HEK293 (cell line): Measurements from ENCODE around the gene PLAC1.
A peak's percentile ranks its signal among the peaks of the same experiment; 100 is the strongest.

Experiments
- CTCF ChIA-PET: fragments of 350-600 bp; formaldehyde crosslinking; extraction: SDS; loops from one replicate; lab custom pipeline; 2021; ENCODE audit warnings: antibody characterized with exemption; lab: Yijun Ruan, JAX
- POLR2A ChIA-PET: fragments of 300-600 bp; formaldehyde crosslinking; extraction: SDS; loops from one replicate; lab custom pipeline; 2020; ENCODE audit warnings: antibody characterized with exemption, inconsistent platforms; lab: Yijun Ruan, JAX
- H3K27ac ChIP-seq: fragments of 200-500 bp; sonication (Bioruptor generic); 2 replicates; pipeline ENCODE4 v1.5.1; 2014; ENCODE audit warnings: low read depth, low read length, control low read depth, inconsistent platforms; ENCODE audit errors: extremely low read depth
- H3K36me3 ChIP-seq, 2 experiments: fragments of 200-500 bp in 1 of 2; sonication (Bioruptor generic) in 1 of 2; 1 replicate in 1 of 2; 2 replicates in 1 of 2; pipeline ENCODE4 v1.5.1; 2014 to 2017; ENCODE audit warnings: inconsistent platforms in 2 of 2, low read length in 2 of 2; ENCODE audit not compliant: control insufficient read depth in 2 of 2, insufficient read depth in 1 of 2
- H3K4me1 ChIP-seq: fragments of 200-500 bp; sonication (Bioruptor generic); 2 replicates; pipeline ENCODE4 v1.5.1; 2014; ENCODE audit warnings: mild to moderate bottlenecking, low read length, inconsistent platforms; ENCODE audit not compliant: control insufficient read depth, insufficient read depth
- H3K4me3 ChIP-seq: 2 replicates; pipeline ENCODE4 v1.5.1; 2011; ENCODE audit warnings: low read depth, mild to moderate bottlenecking, control low read depth, low read length, moderate library complexity
- H3K9me3 ChIP-seq: fragments of 200-500 bp; sonication (Bioruptor generic); 2 replicates; pipeline ENCODE4 v1.5.1; 2014; ENCODE audit warnings: low read depth, low read length, inconsistent platforms; ENCODE audit not compliant: control insufficient read depth, insufficient read depth
- KLF16 ChIP-seq: fragments of 450-650 bp; formaldehyde crosslinking; IDR thresholded peaks from 2 replicates; pipeline ENCODE4 v1.5.1; 2017; ENCODE audit warnings: missing biosample characterization, missing genetic modification characterization
- PRDM10 ChIP-seq: fragments of 450-650 bp; formaldehyde crosslinking; IDR thresholded peaks from 2 replicates; pipeline ENCODE4 v1.5.1; 2016; ENCODE audit warnings: missing biosample characterization, missing genetic modification characterization
- SCRT2 ChIP-seq: fragments of 450-650 bp; formaldehyde crosslinking; IDR thresholded peaks from 2 replicates; pipeline ENCODE4 v1.5.1; 2016; ENCODE audit warnings: missing biosample characterization, missing genetic modification characterization
- TCF7L2 ChIP-seq: IDR thresholded peaks from 2 replicates; pipeline ENCODE4 v1.6.1; 2011; ENCODE audit warnings: low read depth, mild to moderate bottlenecking, inconsistent platforms, low read length, moderate library complexity, borderline replicate concordance
- WT1 ChIP-seq: fragments of 450-650 bp; formaldehyde crosslinking; IDR thresholded peaks from 2 replicates; pipeline ENCODE4 v1.5.1; 2016; ENCODE audit warnings: missing biosample characterization, missing genetic modification characterization
- ZNF140 ChIP-seq: fragments of 450-650 bp; formaldehyde crosslinking; IDR thresholded peaks from 2 replicates; pipeline ENCODE4 v1.5.1; 2016; ENCODE audit warnings: missing biosample characterization, missing genetic modification characterization
- ZNF202 ChIP-seq: fragments of 450-650 bp; formaldehyde crosslinking; IDR thresholded peaks from 2 replicates; pipeline ENCODE4 v1.5.1; 2016; ENCODE audit warnings: missing biosample characterization, missing genetic modification characterization, borderline replicate concordance
- ZNF366 ChIP-seq: fragments of 450-650 bp; formaldehyde crosslinking; conservative IDR thresholded peaks from 2 replicates; pipeline ENCODE4 v1.5.1; 2016; ENCODE audit warnings: missing biosample characterization, missing genetic modification characterization
- ZNF398 ChIP-seq: fragments of 450-650 bp; formaldehyde crosslinking; IDR thresholded peaks from 2 replicates; pipeline ENCODE4 v1.5.1; 2017; ENCODE audit warnings: missing biosample characterization, missing genetic modification characterization
- ZNF48 ChIP-seq: fragments of 450-650 bp; formaldehyde crosslinking; IDR thresholded peaks from 2 replicates; pipeline ENCODE4 v1.5.1; 2016; ENCODE audit warnings: missing biosample characterization, missing genetic modification characterization
- ZNF510 ChIP-seq: fragments of 450-650 bp; formaldehyde crosslinking; IDR thresholded peaks from 2 replicates; pipeline ENCODE4 v1.5.1; 2018; ENCODE audit warnings: mild to moderate bottlenecking, missing genetic modification characterization, missing biosample characterization; ENCODE audit not compliant: insufficient replicate concordance
- ZNF530 ChIP-seq: fragments of 450-650 bp; formaldehyde crosslinking; IDR thresholded peaks from 2 replicates; pipeline ENCODE4 v1.5.1; 2016; ENCODE audit warnings: low read depth, missing biosample characterization, missing genetic modification characterization
- ZNF571 ChIP-seq: fragments of 450-650 bp; formaldehyde crosslinking; IDR thresholded peaks from 2 replicates; pipeline ENCODE4 v1.5.0; 2017; ENCODE audit warnings: missing biosample characterization, missing genetic modification characterization
- ZNF600 ChIP-seq: fragments of 450-650 bp; formaldehyde crosslinking; IDR thresholded peaks from 2 replicates; pipeline ENCODE4 v1.5.1; 2016; ENCODE audit warnings: missing biosample characterization, missing genetic modification characterization
- ZNF777 ChIP-seq: fragments of 450-650 bp; formaldehyde crosslinking; IDR thresholded peaks from 2 replicates; pipeline ENCODE4 v1.5.1; 2017; ENCODE audit warnings: missing biosample characterization, missing genetic modification characterization, borderline replicate concordance
- ZNF791 ChIP-seq: fragments of 450-650 bp; formaldehyde crosslinking; IDR thresholded peaks from 2 replicates; pipeline ENCODE4 v1.5.1; 2016; ENCODE audit warnings: missing biosample characterization, missing genetic modification characterization
- ZNF837 ChIP-seq: fragments of 450-650 bp; formaldehyde crosslinking; IDR thresholded peaks from 2 replicates; pipeline ENCODE4 v1.5.1; 2016; ENCODE audit warnings: missing biosample characterization, missing genetic modification characterization
- ZNF843 ChIP-seq: fragments of 450-650 bp; formaldehyde crosslinking; IDR thresholded peaks from 2 replicates; pipeline ENCODE4 v1.5.1; 2016; ENCODE audit warnings: missing biosample characterization, missing genetic modification characterization
- TF ChIP-seq, protein P1 (sequence below): fragments of 450-650 bp; formaldehyde crosslinking; IDR thresholded peaks from 2 replicates; pipeline ENCODE4 v1.5.1; 2016; ENCODE audit warnings: missing biosample characterization, missing genetic modification characterization
- TF ChIP-seq, protein P2 (sequence below): fragments of 450-650 bp; formaldehyde crosslinking; IDR thresholded peaks from 2 replicates; pipeline ENCODE4 v1.5.1; 2016; ENCODE audit warnings: missing biosample characterization, missing genetic modification characterization

The PLAC1 gene

DNA sequence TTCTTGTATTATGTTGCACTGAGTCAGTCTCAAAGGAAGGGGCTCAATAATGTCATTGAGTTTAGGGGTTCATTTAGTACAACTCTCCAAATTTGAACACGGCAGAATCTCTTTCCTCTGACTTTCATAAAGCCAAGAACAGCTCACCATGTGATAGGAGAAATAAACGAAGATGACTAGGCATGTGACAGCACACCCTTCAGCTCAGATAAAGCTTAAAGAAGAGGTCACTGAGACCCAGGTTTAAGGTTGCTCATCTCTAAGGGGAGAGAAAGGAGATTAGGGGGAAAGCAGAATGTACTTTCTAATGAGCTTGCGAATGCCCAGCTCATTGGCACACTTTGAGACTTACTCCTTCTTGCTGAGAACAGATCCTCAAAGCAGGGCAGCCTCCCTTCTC is 89.0 kb downstream of the PLAC1 start (continued):
- TF ChIP-seq, protein P1, sequence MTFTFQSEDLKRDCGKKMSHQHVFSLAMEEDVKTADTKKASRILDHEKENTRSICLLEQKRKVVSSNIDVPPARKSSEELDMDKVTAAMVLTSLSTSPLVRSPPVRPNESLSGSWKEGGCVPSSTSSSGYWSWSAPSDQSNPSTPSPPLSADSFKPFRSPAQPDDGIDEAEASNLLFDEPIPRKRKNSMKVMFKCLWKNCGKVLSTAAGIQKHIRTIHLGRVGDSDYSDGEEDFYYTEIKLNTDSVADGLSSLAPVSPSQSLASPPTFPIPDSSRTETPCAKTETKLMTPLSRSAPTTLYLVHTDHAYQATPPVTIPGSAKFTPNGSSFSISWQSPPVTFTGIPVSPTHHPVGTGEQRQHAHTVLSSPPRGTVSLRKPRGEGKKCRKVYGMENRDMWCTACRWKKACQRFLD (tag by site-specific recombination) = no peak
- TF ChIP-seq ZNF510 (tag by site-specific recombination) (no peak), ZNF777 (no peak)

DNA sequence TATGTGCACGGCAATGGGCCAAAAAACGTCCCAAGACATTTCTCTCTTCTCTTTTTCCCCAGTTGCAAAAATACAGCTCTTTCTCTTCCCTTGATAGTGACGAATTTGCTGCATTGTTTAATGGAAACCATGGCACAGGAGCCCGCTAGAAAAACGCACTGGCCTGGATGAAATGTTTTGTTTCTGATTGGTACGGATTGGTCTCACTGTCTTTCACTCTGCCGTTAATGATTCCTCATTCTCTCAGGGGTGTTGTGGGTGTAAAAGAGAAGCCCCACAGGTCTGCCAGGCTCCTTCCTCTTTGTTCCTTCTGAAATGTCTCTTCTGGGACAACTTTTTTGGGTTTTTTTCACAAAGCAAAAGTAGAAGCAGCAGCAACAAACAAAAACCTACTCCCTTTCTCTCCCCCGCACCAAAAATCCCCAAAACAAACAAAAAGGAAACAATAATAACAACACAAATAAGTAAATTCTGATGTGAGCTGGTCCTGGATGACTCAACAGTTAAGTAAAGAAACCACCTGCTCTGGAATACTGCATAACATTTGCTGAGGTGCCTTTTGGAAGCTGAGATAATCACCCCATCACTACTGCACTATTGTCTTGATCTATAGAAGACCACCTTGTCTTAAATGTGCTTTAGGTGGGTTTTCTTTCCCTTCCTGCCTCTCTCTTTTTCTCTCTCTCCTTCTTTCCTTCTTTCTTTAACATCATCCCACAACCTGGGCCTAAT is 89.8 kb downstream of the PLAC1 start:
- POLR2A ChIA-PET = interaction anchor here (0.7 kb wide), 1 partner anchor 146 kb away, joined by 4 read pairs; no protein-coding TSS in a partner anchor
- CTCF ChIA-PET = interaction anchor here (0.7 kb wide), 1 partner anchor 22 kb away, joined by 3 read pairs; no protein-coding TSS in a partner anchor

GRCh38 chrX:134566506-134566905 is 91.8 kb downstream of the PLAC1 start:
- no peaks in the 10 kb centered on the region for H3K9me3 ChIP-seq
- H3K4me1 ChIP-seq = peaks cover 12% of the 10 kb centered on the region
- TF ChIP-seq ZNF202 (tag by site-specific recombination) = no peak
- no peak for TF ChIP-seq ZNF398 (tag by site-specific recombination)
- TF ChIP-seq WT1 (tag by site-specific recombination) = no peak
- no peak for TF ChIP-seq ZNF777
- no peak for TF ChIP-seq ZNF837 (tag by site-specific recombination)
- TF ChIP-seq ZNF530 (tag by site-specific recombination) = no peak
- no peak for TF ChIP-seq TCF7L2
- no peak for TF ChIP-seq ZNF571 (tag by site-specific recombination)
- TF ChIP-seq, protein P2, sequence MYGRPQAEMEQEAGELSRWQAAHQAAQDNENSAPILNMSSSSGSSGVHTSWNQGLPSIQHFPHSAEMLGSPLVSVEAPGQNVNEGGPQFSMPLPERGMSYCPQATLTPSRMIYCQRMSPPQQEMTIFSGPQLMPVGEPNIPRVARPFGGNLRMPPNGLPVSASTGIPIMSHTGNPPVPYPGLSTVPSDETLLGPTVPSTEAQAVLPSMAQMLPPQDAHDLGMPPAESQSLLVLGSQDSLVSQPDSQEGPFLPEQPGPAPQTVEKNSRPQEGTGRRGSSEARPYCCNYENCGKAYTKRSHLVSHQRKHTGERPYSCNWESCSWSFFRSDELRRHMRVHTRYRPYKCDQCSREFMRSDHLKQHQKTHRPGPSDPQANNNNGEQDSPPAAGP (tag by site-specific recombination) = no peak
- POLR2A ChIA-PET = no interaction called here
- CTCF ChIA-PET = no interaction called here
- H3K27ac ChIP-seq = no peak overlapping the region
- no peak overlapping the region for H3K4me3 ChIP-seq
- no peaks in the 10 kb centered on the region for H3K36me3 ChIP-seq

More for the DNA sequence above, 89.8 kb downstream of the PLAC1 start:
- TF ChIP-seq ZNF366 (tag by site-specific recombination) = 0 out of 2 replicates have a peak, but pooled peaks have one; percentile 48
- no peak for TF ChIP-seq KLF16
- peak; percentile 44; the same call in 1 of the 2 replicates for TF ChIP-seq PRDM10 (tag by site-specific recombination)
- no peak for TF ChIP-seq ZNF843 (tag by site-specific recombination)
- no peak for TF ChIP-seq ZNF140 (tag by site-specific recombination)
- TF ChIP-seq ZNF791 (tag by site-specific recombination) = no peak
- TF ChIP-seq SCRT2 (tag by site-specific recombination) = peak; percentile 71; the same call in 1 of the 2 replicates
- TF ChIP-seq ZNF48 (tag by site-specific recombination) = no peak
- TF ChIP-seq ZNF600 (tag by site-specific recombination) = peak; percentile 92
- TF ChIP-seq, all 188 proteins: peak for 4
- Histone ChIP-seq H3K36me3 (no peaks in the 10 kb centered on the region), H3K9me3 (no peaks in the 10 kb centered on the region), H3K27ac (no peak overlapping the region), H3K4me3 (no peak overlapping the region), H3K4me1 (peaks cover 12% of the 10 kb centered on the region)
